ENCODE data around the gene TRPC3.

TRPC3 gene

GRCh38 chr4:121900132-121900983, 51.5 kb downstream of the TRPC3 start:
- Histone ChIP-seq H3F3A (ENCODE audit: insufficient read depth) (no peaks in the 10 kb centered on the region), H3K27me3 (ENCODE audit: low read length) (no peaks in the 10 kb centered on the region), H3K9me2 (replicated peaks; ENCODE audit: insufficient read depth, low read length) (no peaks in the 10 kb centered on the region), H3K36me3 (ENCODE audit: low read length) (no peaks in the 10 kb centered on the region), H4K20me1 (ENCODE audit: low read depth, low read length) (no peaks in the 10 kb centered on the region), H3K4me2 (ENCODE audit: low read depth, low read length, poor library complexity, severe bottlenecking) (no peak overlapping the region), H3K9me3 (ENCODE audit: insufficient read depth, low read length) (no peaks in the 10 kb centered on the region), H3K9ac (ENCODE audit: low read length) (no peak overlapping the region), H2AFZ (ENCODE audit: low read depth, low read length, severe bottlenecking) (no peak overlapping the region), H3K27ac (ENCODE audit: low read depth, low read length) (no peak overlapping the region), H3K79me2 (ENCODE audit: insufficient read depth, low read length) (no peaks in the 10 kb centered on the region), H3K4me3 (ENCODE audit: insufficient read depth, low read length, poor library complexity, severe bottlenecking) (no peak overlapping the region)
- TF ChIP-seq EZH2phosphoT487 (conservative IDR thresholded peaks at IDR 0.05; ENCODE audit: low read length) (no peak), CTCF (IDR thresholded peaks at IDR 0.05; ENCODE audit: insufficient read depth, low read length, poor library complexity, severe bottlenecking) (peak; percentile 36)

- Histone ChIP-seq H3K9ac (ENCODE audit: low read length) (no peak overlapping the region), H2AFZ (ENCODE audit: low read depth, low read length, severe bottlenecking) (no peak overlapping the region), H3F3A (ENCODE audit: insufficient read depth) (no peaks in the 10 kb centered on the region), H3K79me2 (ENCODE audit: insufficient read depth, low read length) (no peaks in the 10 kb centered on the region), H3K4me3 (ENCODE audit: insufficient read depth, low read length, poor library complexity, severe bottlenecking) (no peak overlapping the region), H3K9me2 (replicated peaks; ENCODE audit: insufficient read depth, low read length) (no peaks in the 10 kb centered on the region), H4K20me1 (ENCODE audit: low read depth, low read length) (no peaks in the 10 kb centered on the region), H3K4me2 (ENCODE audit: low read depth, low read length, poor library complexity, severe bottlenecking) (no peak overlapping the region), H3K9me3 (ENCODE audit: insufficient read depth, low read length) (no peaks in the 10 kb centered on the region), H3K27me3 (ENCODE audit: low read length) (no peaks in the 10 kb centered on the region), H3K36me3 (ENCODE audit: low read length) (no peaks in the 10 kb centered on the region), H3K27ac (ENCODE audit: low read depth, low read length) (no peak overlapping the region)
- TF ChIP-seq CTCF (IDR thresholded peaks at IDR 0.05; ENCODE audit: insufficient read depth, low read length, poor library complexity, severe bottlenecking) (no peak), EZH2phosphoT487 (conservative IDR thresholded peaks at IDR 0.05; ENCODE audit: low read length) (no peak)
These were observed 53.7 kb downstream of the TRPC3 start for GRCh38 chr4:121898150-121898549.

- no peak overlapping the region for H2AFZ ChIP-seq (ENCODE audit: low read depth, low read length, severe bottlenecking)
- H3K79me2 ChIP-seq (ENCODE audit: insufficient read depth, low read length): no peaks in the 10 kb centered on the region
- H3K9me3 ChIP-seq (ENCODE audit: insufficient read depth, low read length): no peaks in the 10 kb centered on the region
- no peak overlapping the region for H3K27ac ChIP-seq (ENCODE audit: low read depth, low read length)
- H3K4me3 ChIP-seq (ENCODE audit: insufficient read depth, low read length, poor library complexity, severe bottlenecking): no peak overlapping the region
- no peaks in the 10 kb centered on the region for H3F3A ChIP-seq (ENCODE audit: insufficient read depth)
- H3K36me3 ChIP-seq (ENCODE audit: low read length): no peaks in the 10 kb centered on the region
- no peak for TF ChIP-seq CTCF (IDR thresholded peaks at IDR 0.05; ENCODE audit: insufficient read depth, low read length, poor library complexity, severe bottlenecking)
- no peak for TF ChIP-seq EZH2phosphoT487 (conservative IDR thresholded peaks at IDR 0.05; ENCODE audit: low read length)
- H3K4me2 ChIP-seq (ENCODE audit: low read depth, low read length, poor library complexity, severe bottlenecking): no peak overlapping the region
- H3K27me3 ChIP-seq (ENCODE audit: low read length): no peaks in the 10 kb centered on the region
- H4K20me1 ChIP-seq (ENCODE audit: low read depth, low read length): no peaks in the 10 kb centered on the region
- H3K9ac ChIP-seq (ENCODE audit: low read length): no peak overlapping the region
- no peaks in the 10 kb centered on the region for H3K9me2 ChIP-seq (replicated peaks; ENCODE audit: insufficient read depth, low read length)
These were observed 63.7 kb downstream of the TRPC3 start for GRCh38 chr4:121888134-121888533.

Data from SU-DHL-6 (cell line).